ENCODE data around the gene IFT22. TPM values are rescaled to one million over a fixed set of nuclear protein-coding genes. Genes with fewer than 3 reads are reported as not detected.

Gene IFT22
- total RNA-seq, 2 donors from 2014 or later: 14.0 to 24.4 TPM

DNA sequence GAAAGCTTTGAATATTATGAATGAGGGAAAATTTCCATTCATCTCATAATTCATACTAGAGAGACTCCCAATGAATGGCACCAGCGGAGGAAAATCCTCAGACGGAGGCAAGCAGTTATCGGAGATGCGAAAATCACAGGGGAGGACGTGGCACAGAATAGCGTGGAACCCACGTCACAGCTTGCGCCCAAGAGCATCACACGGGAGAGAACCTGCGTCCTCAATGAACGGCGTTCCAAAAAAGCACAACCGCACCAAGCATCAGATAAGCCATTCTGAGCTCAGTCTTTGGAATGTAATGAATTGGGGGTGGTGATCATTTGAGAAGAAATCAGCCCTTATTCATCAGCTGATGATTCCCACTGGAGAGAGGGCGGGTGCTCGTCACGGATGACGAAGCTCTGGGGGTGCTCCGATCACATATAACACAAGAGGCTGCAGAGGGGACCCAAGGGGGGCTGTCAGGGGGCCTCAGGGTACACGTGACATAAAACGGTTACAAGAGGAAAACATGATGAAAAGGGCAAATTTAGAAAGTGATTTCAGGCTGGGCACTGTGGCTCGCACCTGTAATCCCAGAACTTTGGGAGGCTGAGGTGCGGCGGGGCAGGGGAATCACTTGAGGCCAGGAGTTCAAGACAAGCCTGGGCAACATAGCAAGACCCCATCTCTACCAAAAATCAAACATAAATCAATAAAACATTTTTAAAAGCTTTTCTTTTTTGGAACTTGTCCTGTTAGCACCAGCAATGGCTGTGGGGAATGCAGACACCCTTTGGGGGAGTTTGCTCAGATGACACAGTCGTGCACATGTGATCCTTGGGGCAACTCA, 42.9 kb downstream of the IFT22 start:
- no peaks in the 10 kb centered on the region for H3K27me3 ChIP-seq (replicated peaks; ENCODE audit: insufficient read depth)
- TF ChIP-seq, protein P1, sequence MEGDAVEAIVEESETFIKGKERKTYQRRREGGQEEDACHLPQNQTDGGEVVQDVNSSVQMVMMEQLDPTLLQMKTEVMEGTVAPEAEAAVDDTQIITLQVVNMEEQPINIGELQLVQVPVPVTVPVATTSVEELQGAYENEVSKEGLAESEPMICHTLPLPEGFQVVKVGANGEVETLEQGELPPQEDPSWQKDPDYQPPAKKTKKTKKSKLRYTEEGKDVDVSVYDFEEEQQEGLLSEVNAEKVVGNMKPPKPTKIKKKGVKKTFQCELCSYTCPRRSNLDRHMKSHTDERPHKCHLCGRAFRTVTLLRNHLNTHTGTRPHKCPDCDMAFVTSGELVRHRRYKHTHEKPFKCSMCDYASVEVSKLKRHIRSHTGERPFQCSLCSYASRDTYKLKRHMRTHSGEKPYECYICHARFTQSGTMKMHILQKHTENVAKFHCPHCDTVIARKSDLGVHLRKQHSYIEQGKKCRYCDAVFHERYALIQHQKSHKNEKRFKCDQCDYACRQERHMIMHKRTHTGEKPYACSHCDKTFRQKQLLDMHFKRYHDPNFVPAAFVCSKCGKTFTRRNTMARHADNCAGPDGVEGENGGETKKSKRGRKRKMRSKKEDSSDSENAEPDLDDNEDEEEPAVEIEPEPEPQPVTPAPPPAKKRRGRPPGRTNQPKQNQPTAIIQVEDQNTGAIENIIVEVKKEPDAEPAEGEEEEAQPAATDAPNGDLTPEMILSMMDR (IDR thresholded peaks at IDR 0.05): no peak
- ATAC-seq (ENCODE audit: insufficient number of reproducible peaks, low FRiP score, low read depth): no peak
- no peak for DNase-seq (ENCODE audit: low spot score)
- no peak overlapping the region for H3K4me3 ChIP-seq
- no peaks in the 10 kb centered on the region for H3K36me3 ChIP-seq
- no peak overlapping the region for H3K27ac ChIP-seq
- H3K4me1 ChIP-seq (ENCODE audit: control insufficient read depth in 1 of 2, low read depth in 2 of 2): no peaks in the 10 kb centered on the region
- no peaks in the 10 kb centered on the region for H3K9me3 ChIP-seq

DNA sequence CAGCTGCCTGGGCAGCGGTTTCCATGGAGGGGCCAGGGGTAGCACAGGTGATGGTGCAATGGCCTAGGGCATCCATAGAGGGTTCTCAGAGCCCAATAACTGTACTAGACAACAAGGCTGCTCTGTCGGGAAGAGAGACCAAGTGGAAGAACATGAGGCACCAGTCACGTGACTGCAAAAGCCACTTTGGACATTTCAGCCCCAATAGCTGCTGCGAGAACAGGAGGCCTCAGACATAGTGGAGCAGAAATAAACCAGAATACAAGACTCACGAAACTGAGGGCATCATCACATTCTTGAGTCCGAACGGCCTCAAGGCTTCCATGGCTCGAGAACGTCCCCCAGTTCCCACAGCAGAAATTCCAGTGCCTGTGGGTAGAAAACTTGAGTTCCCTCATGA, 44.5 kb downstream of the IFT22 start:
- H3K4me3 ChIP-seq: no peak overlapping the region
- TF ChIP-seq, protein P1 (IDR thresholded peaks at IDR 0.05): no peak
- H3K9me3 ChIP-seq: no peaks in the 10 kb centered on the region
- H3K27ac ChIP-seq: no peak overlapping the region
- DNase-seq (ENCODE audit: low spot score) (no peak), ATAC-seq (ENCODE audit: insufficient number of reproducible peaks, low FRiP score, low read depth) (no peak)
- no peaks in the 10 kb centered on the region for H3K27me3 ChIP-seq (replicated peaks; ENCODE audit: insufficient read depth)
- no peaks in the 10 kb centered on the region for H3K4me1 ChIP-seq (ENCODE audit: control insufficient read depth in 1 of 2, low read depth in 2 of 2)
- H3K36me3 ChIP-seq: no peaks in the 10 kb centered on the region

DNA sequence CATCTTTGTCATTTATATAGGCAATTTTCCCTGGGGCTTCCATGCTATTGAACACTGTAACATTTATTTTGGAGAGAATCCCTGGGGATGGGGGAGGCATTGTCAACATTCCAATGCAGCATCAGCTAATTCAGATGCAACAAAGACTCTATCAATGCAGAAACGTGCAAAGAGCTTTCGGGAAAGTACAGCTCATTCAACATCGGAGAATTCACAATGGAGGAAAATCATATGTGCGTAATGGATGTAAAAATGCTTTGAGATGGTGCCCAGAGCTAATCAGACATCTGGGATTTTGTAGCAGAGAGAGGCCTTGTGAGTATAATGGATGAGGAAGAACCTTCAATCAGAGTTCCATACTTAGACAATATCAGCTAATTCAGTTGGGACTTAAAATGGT, 48.4 kb downstream of the IFT22 start:
- no peak overlapping the region for H3K4me3 ChIP-seq
- ATAC-seq (ENCODE audit: insufficient number of reproducible peaks, low FRiP score, low read depth) (no peak), DNase-seq (ENCODE audit: low spot score) (no peak)
- H3K4me1 ChIP-seq (ENCODE audit: control insufficient read depth in 1 of 2, low read depth in 2 of 2): no peaks in the 10 kb centered on the region
- H3K27me3 ChIP-seq (replicated peaks; ENCODE audit: insufficient read depth): no peaks in the 10 kb centered on the region
- no peak overlapping the region for H3K27ac ChIP-seq
- TF ChIP-seq, protein P1 (IDR thresholded peaks at IDR 0.05): no peak
- H3K9me3 ChIP-seq: no peaks in the 10 kb centered on the region
- no peaks in the 10 kb centered on the region for H3K36me3 ChIP-seq

DNA sequence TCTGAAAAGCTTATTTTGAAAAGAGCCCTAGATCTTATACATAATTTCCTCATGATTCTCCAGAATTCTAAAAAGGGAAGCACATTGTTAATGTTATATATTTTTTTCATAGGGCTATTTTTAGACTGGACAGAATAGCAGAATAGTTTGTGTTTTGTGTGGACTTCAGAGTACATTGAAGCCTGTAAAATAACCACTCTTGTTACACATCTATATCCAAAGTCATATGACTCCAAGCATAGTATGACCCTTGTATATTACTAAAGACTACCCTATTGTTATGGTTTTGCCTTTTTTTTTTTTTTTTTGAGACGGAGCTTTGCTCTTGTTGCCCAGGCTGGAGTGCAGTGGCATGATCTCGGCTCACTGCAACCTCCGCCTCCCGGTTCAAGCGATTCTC, 50.6 kb downstream of the IFT22 start:
- TF ChIP-seq, protein P1 (IDR thresholded peaks at IDR 0.05): no peak

GRCh38 chr7:101269664-101270063, 51.9 kb downstream of the IFT22 start:
- Histone ChIP-seq H3K36me3 (no peaks in the 10 kb centered on the region), H3K4me1 (ENCODE audit: control insufficient read depth in 1 of 2, low read depth in 2 of 2) (no peaks in the 10 kb centered on the region), H3K4me3 (no peak overlapping the region), H3K27me3 (replicated peaks; ENCODE audit: insufficient read depth) (no peaks in the 10 kb centered on the region), H3K9me3 (no peaks in the 10 kb centered on the region), H3K27ac (no peak overlapping the region)
- DNase-seq (ENCODE audit: low spot score) (no peak), ATAC-seq (ENCODE audit: insufficient number of reproducible peaks, low FRiP score, low read depth) (no peak)
- TF ChIP-seq, protein P1 (IDR thresholded peaks at IDR 0.05): no peak

More for the DNA sequence above, 50.6 kb downstream of the IFT22 start:
- DNase-seq (ENCODE audit: low spot score) (no peak), ATAC-seq (ENCODE audit: insufficient number of reproducible peaks, low FRiP score, low read depth) (no peak)
- no peaks in the 10 kb centered on the region for H3K27me3 ChIP-seq (replicated peaks; ENCODE audit: insufficient read depth)
- no peaks in the 10 kb centered on the region for H3K9me3 ChIP-seq
- no peaks in the 10 kb centered on the region for H3K36me3 ChIP-seq
- H3K4me3 ChIP-seq: no peak overlapping the region
- no peaks in the 10 kb centered on the region for H3K4me1 ChIP-seq (ENCODE audit: control insufficient read depth in 1 of 2, low read depth in 2 of 2)
- no peak overlapping the region for H3K27ac ChIP-seq
